ENCODE results near the gene NPR3. TPM values are rescaled to one million over a fixed set of nuclear protein-coding genes. Genes with fewer than 3 reads are reported as not detected.
A peak's percentile ranks its signal among the peaks of the same experiment; 100 is the strongest.

The NPR3 gene
- total RNA-seq: 10 to 100 TPM; 10.9 to 26.2 TPM
- long read RNA-seq, full-length matches to known transcripts: 6 of 15 reads
- long read RNA-seq, partial matches to known transcripts: 0 of 15 reads
- long read RNA-seq, other reads (novel, unspliced or antisense): 9 of 15 reads

- intact Hi-C loops (cut with DNase I): loop anchor here in 1 of 2 donors (5.0 to 10.0 kb wide), 2 partner anchors 144 to 582 kb away; no protein-coding TSS in a partner anchor
- peak; percentile 40 to 42 for ATAC-seq
Observed at GRCh38 chr5:32710550-32711361, at the start of gene NPR3. Gene NPR3, plus strand, starts transcription at chr5:32711321. Its CDS starts 456 bp downstream, at chr5:32711777.

GRCh38 chr5:32664523-32664922, 46.6 kb upstream of the NPR3 start:
- no peak for ATAC-seq
- intact Hi-C loops (cut with DNase I): no loop called here
- no peak for DNase-seq

More at GRCh38 chr5:32710550-32711361, at the start of gene NPR3:
- peak; percentile 63 for DNase-seq

GRCh38 chr5:32668552-32668951, 42.6 kb upstream of the NPR3 start:
- no peak for DNase-seq
- no peak for ATAC-seq
- intact Hi-C loops (cut with DNase I): no loop called here

GRCh38 chr5:32673272-32673671, 37.8 kb upstream of the NPR3 start:
- intact Hi-C loops (cut with DNase I): no loop called here
- no peak for DNase-seq

GRCh38 chr5:32677023-32677422, 34.1 kb upstream of the NPR3 start:
- ATAC-seq (no peak), DNase-seq (no peak)
- intact Hi-C loops (cut with DNase I): no loop called here

More at GRCh38 chr5:32673272-32673671, 37.8 kb upstream of the NPR3 start:
- ATAC-seq: no peak

GRCh38 chr5:32678472-32678871, 32.6 kb upstream of the NPR3 start:
- no peak for DNase-seq
- intact Hi-C loops (cut with DNase I): no loop called here
- no peak for ATAC-seq

- no peak for DNase-seq
- ATAC-seq: no peak
- intact Hi-C loops (cut with DNase I): no loop called here
Observed at GRCh38 chr5:32679218-32679617, 31.9 kb upstream of the NPR3 start.

GRCh38 chr5:32680183-32680582, 30.9 kb upstream of the NPR3 start:
- intact Hi-C loops (cut with DNase I): no loop called here
- DNase-seq (no peak), ATAC-seq (no peak)

GRCh38 chr5:32683125-32683524, 28.0 kb upstream of the NPR3 start:
- no peak for DNase-seq
- ATAC-seq: no peak
- intact Hi-C loops (cut with DNase I): no loop called here

- DNase-seq (no peak), ATAC-seq (no peak)
- intact Hi-C loops (cut with DNase I): no loop called here
Observed at GRCh38 chr5:32684260-32684659, 26.9 kb upstream of the NPR3 start.

GRCh38 chr5:32686799-32687498, 24.2 kb upstream of the NPR3 start:
- no peak for ATAC-seq
- intact Hi-C loops (cut with DNase I): no loop called here

GRCh38 chr5:32687499-32687831, 23.7 kb upstream of the NPR3 start:
- ATAC-seq: peak; percentile 68 to 75
- intact Hi-C loops (cut with DNase I): no loop called here
- DNase-seq: peak; percentile 46

More at GRCh38 chr5:32686799-32687498, 24.2 kb upstream of the NPR3 start:
- DNase-seq: no peak

GRCh38 chr5:32690153-32690552, 21.0 kb upstream of the NPR3 start:
- intact Hi-C loops (cut with DNase I): no loop called here
- ATAC-seq (no peak), DNase-seq (no peak)

- intact Hi-C loops (cut with DNase I): no loop called here
- no peak for ATAC-seq
- no peak for DNase-seq
Observed at GRCh38 chr5:32690666-32691065, 20.5 kb upstream of the NPR3 start.

GRCh38 chr5:32692036-32692746, 18.9 kb upstream of the NPR3 start:
- intact Hi-C loops (cut with DNase I): no loop called here
- ATAC-seq (no peak), DNase-seq (no peak)

- ATAC-seq: no peak
- intact Hi-C loops (cut with DNase I): loop anchor here in 1 of 2 donors (10.0 kb wide), 1 partner anchor 721 kb away; no protein-coding TSS in a partner anchor
- no peak for DNase-seq
Observed at GRCh38 chr5:32703957-32704356, 7.2 kb upstream of the NPR3 start.

GRCh38 chr5:32707418-32707997, 3.6 kb upstream of the NPR3 start:
- intact Hi-C loops (cut with DNase I): loop anchor here in 1 of 2 donors (5.0 to 10.0 kb wide), 2 partner anchors 595 to 717 kb away; no protein-coding TSS in a partner anchor
- ATAC-seq: no peak

GRCh38 chr5:32708949-32709348, 2.2 kb upstream of the NPR3 start:
- intact Hi-C loops (cut with DNase I): loop anchor here in 1 of 2 donors (5.0 to 10.0 kb wide), 2 partner anchors 593 to 716 kb away; no protein-coding TSS in a partner anchor
- ATAC-seq (no peak), DNase-seq (no peak)

More at GRCh38 chr5:32707418-32707997, 3.6 kb upstream of the NPR3 start:
- no peak for DNase-seq

Measured in left cardiac atrium (tissue), 4 donors.